Gastroesophageal sphincter (tissue), 4 donors: ENCODE data around the gene MTMR6. TPM values are rescaled to one million over a fixed set of nuclear protein-coding genes. Genes with fewer than 3 reads are reported as not detected.

ENCODE experiments used
- ATAC-seq: fragments of 150-250 bp; one replicate; pipeline ENCODE4 v1.9.1; 2016; ENCODE audit warnings: mild to moderate bottlenecking, moderate library complexity
- H3K27ac ChIP-seq, 4 donors: fragments of 200-600 bp; sonication (generic) in 3 of 4; 1 replicate in 3 of 4; 2 replicates in 1 of 4; pipeline ENCODE4 v1.5.1; 2016 to 2019
- H3K27me3 ChIP-seq: fragments of 200-600 bp; sonication (generic); one replicate; pipeline ENCODE4 v1.5.1; 2019
- H3K36me3 ChIP-seq, 2 donors: fragments of 200-600 bp; sonication (generic); one replicate each; pipeline ENCODE4 v1.5.1; 2019; ENCODE audit warnings: control low read depth in 1 of 2
- H3K4me1 ChIP-seq, 3 donors: fragments of 200-600 bp; sonication (generic); 1 replicate in 2 of 3; 2 replicates in 1 of 3; pipeline ENCODE4 v1.5.1; 2016 to 2019; ENCODE audit warnings: control low read depth in 2 of 3
- H3K4me3 ChIP-seq, 2 donors: fragments of 200-600 bp; sonication (generic); one replicate each; pipeline ENCODE4 v1.5.1; 2019; ENCODE audit warnings: mild to moderate bottlenecking in 1 of 2, moderate library complexity in 1 of 2
- H3K9me3 ChIP-seq, 3 donors: fragments of 200-600 bp; sonication (generic); one replicate each; pipeline ENCODE4 v1.5.1; 2017 to 2019; ENCODE audit warnings: control low read depth in 2 of 3
- CTCF ChIP-seq, 4 experiments: fragments of 200-600 bp in 2 of 4; fragments of 450-650 bp in 2 of 4; sonication (generic) in 1 of 4; IDR thresholded peaks; one replicate each; pipeline ENCODE4 v1.5.1; 2017 to 2019; ENCODE audit warnings: antibody characterized with exemption in 4 of 4, mild to moderate bottlenecking in 2 of 4, moderate library complexity in 2 of 4
- EP300 ChIP-seq: sonication (generic); formaldehyde crosslinking; IDR thresholded peaks from one replicate; pipeline ENCODE4 v1.6.1; 2017; ENCODE audit warnings: antibody characterized with exemption, mild to moderate bottlenecking
- POLR2A ChIP-seq, 2 donors: fragments of 450-650 bp; IDR thresholded peaks; one replicate each; pipeline ENCODE4 v1.6.1; 2017; ENCODE audit warnings: antibody characterized with exemption in 2 of 2, mild to moderate bottlenecking in 2 of 2, moderate library complexity in 1 of 2
- POLR2AphosphoS5 ChIP-seq: sonication (generic); formaldehyde crosslinking; IDR thresholded peaks from one replicate; pipeline ENCODE4 v1.6.1; 2017; ENCODE audit warnings: antibody characterized with exemption
- WGBS, 2 donors: methylation state at CpG; one replicate each; pipeline ENCODE4 v1.1.5; 2018; ENCODE audit warnings: low coverage in 1 of 2; 5-methylcytosine and 5-hydroxymethylcytosine counted together
- total RNA-seq, 4 donors: library from RNA; depleted of rRNA; stranded (reverse); fragments of >200 nt; gene quantifications; one replicate each; pipeline ENCODE4 v1.1.0, GENCODE V29; 2016

MTMR6 gene
- total RNA-seq, 4 donors from 2014 or later, result 22.1 to 30.5 (median 25.0) TPM

- TF ChIP-seq EP300 (no peak), POLR2A (IDR thresholded peaks at IDR 0.05) (no peak), POLR2AphosphoS5 (no peak), CTCF (IDR thresholded peaks at IDR 0.05) (no peak)
- no peak for ATAC-seq
- Histone ChIP-seq H3K9me3 (no peaks in the 10 kb centered on the region), H3K36me3 (peaks cover 4 to 98% of the 10 kb centered on the region in 2 donors), H3K27me3 (no peaks in the 10 kb centered on the region), H3K4me1 (no peaks in the 10 kb centered on the region), H3K4me3 (no peak overlapping the region), H3K27ac (no peak overlapping the region)
- WGBS, 2 donors, result 84 to 100% methylated on average over 2 to 3 of the region's 4 CpGs
Observed at GRCh38 chr13:25262261-25262660, 25.0 kb downstream of the MTMR6 start.

GRCh38 chr13:25253702-25254101 is 33.6 kb downstream of the MTMR6 start:
- no peak for ATAC-seq
- no peaks in the 10 kb centered on the region for H3K4me1 ChIP-seq
- H3K9me3 ChIP-seq, result no peaks in the 10 kb centered on the region
- TF ChIP-seq CTCF (IDR thresholded peaks at IDR 0.05) (no peak), POLR2A (IDR thresholded peaks at IDR 0.05) (no peak), EP300 (no peak)
- H3K36me3 ChIP-seq, result peaks cover 0 to 95% of the 10 kb centered on the region in 2 donors
- WGBS, 2 donors, result 61 to 73% methylated on average over 2 of the region's 2 CpGs
- no peaks in the 10 kb centered on the region for H3K27me3 ChIP-seq
- H3K4me3 ChIP-seq, result no peak overlapping the region
- no peak overlapping the region for H3K27ac ChIP-seq

- Histone ChIP-seq H3K27ac (no peak overlapping the region), H3K4me1 (no peaks in the 10 kb centered on the region), H3K9me3 (no peaks in the 10 kb centered on the region), H3K27me3 (no peaks in the 10 kb centered on the region), H3K4me3 (no peak overlapping the region), H3K36me3 (peaks cover 0 to 86% of the 10 kb centered on the region in 2 donors)
- no peak for ATAC-seq
- no peak for TF ChIP-seq EP300
- no peak for TF ChIP-seq POLR2AphosphoS5
- no peak for TF ChIP-seq POLR2A (IDR thresholded peaks at IDR 0.05)
- no peak for TF ChIP-seq CTCF (IDR thresholded peaks at IDR 0.05)
- 89 to 100% methylated on average over 2 of the region's 2 CpGs for WGBS, 2 donors
Observed at GRCh38 chr13:25252752-25253151, 34.5 kb downstream of the MTMR6 start.

GRCh38 chr13:25252225-25252624 is 35.1 kb downstream of the MTMR6 start:
- Histone ChIP-seq H3K27me3 (no peaks in the 10 kb centered on the region), H3K4me3 (no peak overlapping the region), H3K9me3 (no peaks in the 10 kb centered on the region), H3K27ac (no peak overlapping the region), H3K36me3 (peaks cover 0 to 81% of the 10 kb centered on the region in 2 donors), H3K4me1 (no peaks in the 10 kb centered on the region)
- no peak for ATAC-seq
- WGBS, 2 donors, result 60 to 69% methylated on average over 1 to 4 of the region's 4 CpGs
- TF ChIP-seq EP300 (no peak), CTCF (IDR thresholded peaks at IDR 0.05) (no peak), POLR2AphosphoS5 (no peak), POLR2A (IDR thresholded peaks at IDR 0.05) (no peak)

- Histone ChIP-seq H3K27ac (no peak overlapping the region), H3K4me3 (no peak overlapping the region), H3K9me3 (no peaks in the 10 kb centered on the region), H3K4me1 (no peaks in the 10 kb centered on the region), H3K36me3 (peaks cover 0 to 69% of the 10 kb centered on the region in 2 donors), H3K27me3 (no peaks in the 10 kb centered on the region)
- 9 to 26% methylated on average over 3 of the region's 5 CpGs for WGBS, 2 donors
- no peak for ATAC-seq
- no peak for TF ChIP-seq CTCF (IDR thresholded peaks at IDR 0.05)
- TF ChIP-seq EP300, result no peak
- TF ChIP-seq POLR2A (IDR thresholded peaks at IDR 0.05), result no peak
Observed at GRCh38 chr13:25249001-25249543, 38.2 kb downstream of the MTMR6 start.
